GM12864 (cell line): ENCODE results near the gene GZMM.
"Not testable (repeated sequence)": the region's sequence is repeated elsewhere in the genome, so short reads cannot be mapped to it uniquely, and the experiment has no call there.

Experiments
- DNase-seq: peaks from one replicate; pipeline ENCODE4 v3.0.0-alpha.2; 2011; ENCODE audit warnings: low read depth
- H3K4me3 ChIP-seq: 2 replicates; pipeline ENCODE4 v1.5.1; 2011; ENCODE audit warnings: mild to moderate bottlenecking, low read depth, low read length, control low read depth
- TF ChIP-seq, protein P1 (sequence below): IDR thresholded peaks from 2 replicates; pipeline ENCODE4 v1.5.1; 2011; ENCODE audit warnings: low read depth, mild to moderate bottlenecking, moderate library complexity, low read length, control low read depth, inconsistent platforms; ENCODE audit errors: missing control alignments

GZMM gene

GRCh38 chr19:584240-585001 lies 40.6 kb downstream of the GZMM start:
- TF ChIP-seq, protein P1, sequence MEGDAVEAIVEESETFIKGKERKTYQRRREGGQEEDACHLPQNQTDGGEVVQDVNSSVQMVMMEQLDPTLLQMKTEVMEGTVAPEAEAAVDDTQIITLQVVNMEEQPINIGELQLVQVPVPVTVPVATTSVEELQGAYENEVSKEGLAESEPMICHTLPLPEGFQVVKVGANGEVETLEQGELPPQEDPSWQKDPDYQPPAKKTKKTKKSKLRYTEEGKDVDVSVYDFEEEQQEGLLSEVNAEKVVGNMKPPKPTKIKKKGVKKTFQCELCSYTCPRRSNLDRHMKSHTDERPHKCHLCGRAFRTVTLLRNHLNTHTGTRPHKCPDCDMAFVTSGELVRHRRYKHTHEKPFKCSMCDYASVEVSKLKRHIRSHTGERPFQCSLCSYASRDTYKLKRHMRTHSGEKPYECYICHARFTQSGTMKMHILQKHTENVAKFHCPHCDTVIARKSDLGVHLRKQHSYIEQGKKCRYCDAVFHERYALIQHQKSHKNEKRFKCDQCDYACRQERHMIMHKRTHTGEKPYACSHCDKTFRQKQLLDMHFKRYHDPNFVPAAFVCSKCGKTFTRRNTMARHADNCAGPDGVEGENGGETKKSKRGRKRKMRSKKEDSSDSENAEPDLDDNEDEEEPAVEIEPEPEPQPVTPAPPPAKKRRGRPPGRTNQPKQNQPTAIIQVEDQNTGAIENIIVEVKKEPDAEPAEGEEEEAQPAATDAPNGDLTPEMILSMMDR: peak; percentile 96
- DNase-seq: no peak
- H3K4me3 ChIP-seq: no peak overlapping the region

DNA sequence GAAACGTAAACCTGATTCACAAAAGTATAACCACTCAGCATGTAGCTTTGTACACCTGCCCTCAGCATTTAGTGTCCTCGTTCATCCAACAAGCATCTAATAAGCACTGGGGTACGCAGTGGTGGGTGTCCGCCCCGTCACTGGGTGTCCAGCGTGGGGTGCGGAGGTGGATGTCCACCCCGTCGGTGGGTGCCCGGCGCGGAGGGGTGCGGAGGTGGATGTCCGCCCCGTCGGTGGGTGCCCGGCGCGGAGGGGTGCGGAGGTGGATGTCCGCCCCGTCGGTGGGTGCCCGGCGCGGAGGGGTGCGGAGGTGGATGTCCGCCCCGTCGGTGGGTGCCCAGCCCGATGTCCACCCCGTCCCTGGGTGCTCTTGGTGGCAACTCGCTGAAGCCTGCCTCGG lies 41.3 kb downstream of the GZMM start:
- DNase-seq, H3K4me3 ChIP-seq: not testable (repeated sequence)

GRCh38 chr19:585551-586110 lies 41.8 kb downstream of the GZMM start:
- TF ChIP-seq, protein P1: no peak
- DNase-seq: no peak
- no peak overlapping the region for H3K4me3 ChIP-seq

DNA sequence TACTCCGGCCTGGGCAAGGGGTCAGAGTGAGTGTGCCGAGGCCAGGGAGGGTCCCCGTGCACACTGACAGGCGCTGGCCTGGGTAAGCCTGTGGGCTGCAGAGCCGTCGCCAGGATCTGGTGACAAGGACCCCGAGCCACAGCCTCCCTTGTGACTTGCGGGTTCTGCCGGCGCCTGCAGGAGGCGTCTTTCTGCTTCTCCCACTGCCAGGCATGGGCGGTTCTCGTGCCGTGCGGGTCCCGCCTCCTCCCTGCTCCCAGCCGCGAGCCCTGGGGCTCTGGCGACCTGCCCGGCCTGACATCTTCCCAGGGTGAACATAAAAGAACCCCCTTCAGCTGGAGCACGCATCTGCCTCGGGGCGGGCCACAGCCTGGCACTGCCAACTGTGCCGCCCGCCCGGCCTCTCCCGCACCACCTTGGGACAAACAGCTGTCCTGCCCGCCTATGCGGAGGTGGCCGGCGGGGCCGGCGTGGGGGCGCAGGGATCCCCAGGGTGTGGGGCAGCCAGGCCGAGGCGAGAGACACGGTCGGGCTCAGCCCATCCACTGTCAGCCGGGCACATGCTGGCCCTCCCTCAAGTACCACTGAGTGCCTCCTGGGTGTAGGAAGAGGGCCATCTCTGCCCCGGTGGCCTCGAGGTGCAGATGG lies 44.4 kb downstream of the GZMM start:
- H3K4me3 ChIP-seq: no peak overlapping the region
- DNase-seq: no peak
- TF ChIP-seq, protein P1: peak; percentile 56

DNA sequence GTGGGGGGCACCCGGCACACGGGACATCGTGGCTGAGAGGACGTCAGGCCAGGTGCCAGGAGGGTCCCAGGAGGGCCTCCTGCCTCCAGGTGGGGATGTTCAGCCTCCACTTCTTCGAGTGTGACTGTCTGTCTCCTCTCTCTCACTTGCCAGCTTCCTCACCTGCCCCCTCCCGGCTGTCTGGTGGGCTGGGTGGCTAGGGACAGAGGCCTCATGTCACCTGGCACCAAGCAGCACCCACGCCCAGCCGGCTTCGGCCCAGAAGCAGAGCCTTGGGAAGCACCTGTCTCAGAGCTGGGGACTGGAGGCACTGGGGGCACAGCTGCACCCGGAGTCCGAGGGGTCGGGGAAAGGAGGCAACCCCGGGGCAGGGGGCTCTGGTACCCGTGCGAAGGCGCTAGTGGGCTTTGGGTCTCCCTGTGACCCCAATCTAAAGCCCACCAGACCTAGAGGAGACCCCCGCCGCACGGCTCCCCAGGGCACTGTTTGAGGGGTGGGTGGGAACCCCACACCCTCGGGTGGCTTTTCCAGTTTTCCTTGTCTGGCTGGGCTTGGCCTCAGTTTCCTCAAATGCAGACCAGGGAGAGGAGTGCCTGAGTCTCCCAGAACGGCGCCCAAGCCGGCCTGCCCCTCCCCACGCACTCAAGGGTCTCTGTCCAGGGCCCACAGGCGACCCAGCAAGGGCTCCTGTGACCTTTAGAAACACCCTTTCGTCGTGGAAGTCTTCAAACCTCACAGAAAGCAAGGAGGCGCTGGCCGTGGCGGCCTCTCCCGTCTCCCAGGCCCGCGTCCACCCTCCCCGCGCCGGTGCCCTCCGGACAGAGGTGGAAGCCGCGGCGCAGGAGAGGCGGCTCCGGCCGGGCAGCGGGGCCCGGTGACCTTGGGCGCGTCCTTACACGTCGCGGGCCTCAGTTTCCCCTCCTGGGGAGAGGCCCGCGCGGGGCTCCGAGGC lies 45.2 kb downstream of the GZMM start:
- no peak overlapping the region for H3K4me3 ChIP-seq
- TF ChIP-seq, protein P1: no peak
- DNase-seq: no peak

DNA sequence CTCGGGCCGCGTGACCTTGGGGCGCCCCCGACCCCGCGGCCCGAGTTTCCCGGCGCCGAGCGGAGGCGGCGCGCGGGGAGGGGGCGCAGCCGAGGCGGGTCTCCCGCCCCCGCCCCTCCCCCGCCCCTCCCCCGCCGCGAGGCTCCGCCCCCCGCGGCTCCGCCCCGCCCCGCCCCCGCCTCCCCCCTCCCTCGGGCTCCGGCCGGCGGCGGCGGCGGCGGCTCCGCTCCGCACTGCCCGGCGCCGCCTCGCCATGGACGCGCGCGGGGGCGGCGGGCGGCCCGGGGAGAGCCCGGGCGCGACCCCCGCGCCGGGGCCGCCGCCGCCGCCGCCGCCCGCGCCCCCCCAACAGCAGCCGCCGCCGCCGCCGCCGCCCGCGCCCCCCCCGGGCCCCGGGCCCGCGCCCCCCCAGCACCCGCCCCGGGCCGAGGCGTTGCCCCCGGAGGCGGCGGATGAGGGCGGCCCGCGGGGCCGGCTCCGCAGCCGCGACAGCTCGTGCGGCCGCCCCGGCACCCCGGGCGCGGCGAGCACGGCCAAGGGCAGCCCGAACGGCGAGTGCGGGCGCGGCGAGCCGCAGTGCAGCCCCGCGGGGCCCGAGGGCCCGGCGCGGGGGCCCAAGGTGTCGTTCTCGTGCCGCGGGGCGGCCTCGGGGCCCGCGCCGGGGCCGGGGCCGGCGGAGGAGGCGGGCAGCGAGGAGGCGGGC lies 46.0 kb downstream of the GZMM start, which contains the start of gene HCN2:
Gene HCN2 (plus strand): TSS at position 189 of the 703 bp plus-strand sequence. CDS start 65 bp downstream, at position 254.
- no peak for DNase-seq
- TF ChIP-seq, protein P1: no peak
- H3K4me3 ChIP-seq: no peak within 1 kb of the TSS
